Measurements from ENCODE around the gene NLRC5.

Gene NLRC5

GRCh38 chr16:56974549-56975300, 14.6 kb upstream of the NLRC5 start:
- no peak overlapping the region for H3K27ac ChIP-seq (ENCODE audit: low read depth, low read length, severe bottlenecking)
- H3K9me3 ChIP-seq (ENCODE audit: control insufficient read depth, low read length), result no peaks in the 10 kb centered on the region
- H3K4me1 ChIP-seq (ENCODE audit: control insufficient read depth, insufficient read depth, low read length, poor library complexity, severe bottlenecking), result no peaks in the 10 kb centered on the region
- no peaks in the 10 kb centered on the region for H3K36me3 ChIP-seq (ENCODE audit: control insufficient read depth, insufficient read depth, low read length)
- no peak overlapping the region for H3K4me3 ChIP-seq (ENCODE audit: extremely low read depth, insufficient read depth, low read length, poor library complexity, severe bottlenecking)
- 86 to 96% methylated on average over 5 to 7 of the region's 9 CpGs for WGBS, 2 experiments (ENCODE audit: insufficient coverage in 2 of 2)

GRCh38 chr16:56975714-56976113, 13.6 kb upstream of the NLRC5 start:
- Histone ChIP-seq H3K27ac (ENCODE audit: low read depth, low read length, severe bottlenecking) (no peak overlapping the region), H3K36me3 (ENCODE audit: control insufficient read depth, insufficient read depth, low read length) (no peaks in the 10 kb centered on the region), H3K9me3 (ENCODE audit: control insufficient read depth, low read length) (no peaks in the 10 kb centered on the region), H3K4me3 (ENCODE audit: extremely low read depth, insufficient read depth, low read length, poor library complexity, severe bottlenecking) (no peak overlapping the region), H3K4me1 (ENCODE audit: control insufficient read depth, insufficient read depth, low read length, poor library complexity, severe bottlenecking) (no peaks in the 10 kb centered on the region)
- WGBS, 2 experiments (ENCODE audit: insufficient coverage in 2 of 2), result 94 to 97% methylated on average over 10 of the region's 10 CpGs

- no peak overlapping the region for H3K27ac ChIP-seq (ENCODE audit: low read depth, low read length, severe bottlenecking)
- no peak overlapping the region for H3K4me3 ChIP-seq (ENCODE audit: extremely low read depth, insufficient read depth, low read length, poor library complexity, severe bottlenecking)
- no peaks in the 10 kb centered on the region for H3K9me3 ChIP-seq (ENCODE audit: control insufficient read depth, low read length)
- 84 to 89% methylated on average over 6 of the region's 6 CpGs for WGBS, 2 experiments (ENCODE audit: insufficient coverage in 2 of 2)
- H3K4me1 ChIP-seq (ENCODE audit: control insufficient read depth, insufficient read depth, low read length, poor library complexity, severe bottlenecking), result no peaks in the 10 kb centered on the region
- no peaks in the 10 kb centered on the region for H3K36me3 ChIP-seq (ENCODE audit: control insufficient read depth, insufficient read depth, low read length)
These were observed 12.1 kb upstream of the NLRC5 start for GRCh38 chr16:56977216-56977615.

GRCh38 chr16:56977823-56978430, 11.4 kb upstream of the NLRC5 start:
- WGBS, 2 experiments (ENCODE audit: insufficient coverage in 2 of 2), result 86 to 95% methylated on average over 7 of the region's 11 CpGs
- H3K9me3 ChIP-seq (ENCODE audit: control insufficient read depth, low read length), result no peaks in the 10 kb centered on the region
- H3K27ac ChIP-seq (ENCODE audit: low read depth, low read length, severe bottlenecking), result no peak overlapping the region
- no peaks in the 10 kb centered on the region for H3K36me3 ChIP-seq (ENCODE audit: control insufficient read depth, insufficient read depth, low read length)
- no peaks in the 10 kb centered on the region for H3K4me1 ChIP-seq (ENCODE audit: control insufficient read depth, insufficient read depth, low read length, poor library complexity, severe bottlenecking)
- no peak overlapping the region for H3K4me3 ChIP-seq (ENCODE audit: extremely low read depth, insufficient read depth, low read length, poor library complexity, severe bottlenecking)

- Histone ChIP-seq H3K4me1 (ENCODE audit: control insufficient read depth, insufficient read depth, low read length, poor library complexity, severe bottlenecking) (no peaks in the 10 kb centered on the region), H3K4me3 (ENCODE audit: extremely low read depth, insufficient read depth, low read length, poor library complexity, severe bottlenecking) (no peak overlapping the region), H3K36me3 (ENCODE audit: control insufficient read depth, insufficient read depth, low read length) (no peaks in the 10 kb centered on the region), H3K27ac (ENCODE audit: low read depth, low read length, severe bottlenecking) (no peak overlapping the region), H3K9me3 (ENCODE audit: control insufficient read depth, low read length) (no peaks in the 10 kb centered on the region)
- WGBS, 2 experiments (ENCODE audit: insufficient coverage in 2 of 2), result 95 to 96% methylated on average over 3 of the region's 4 CpGs
These were observed 9.2 kb upstream of the NLRC5 start for GRCh38 chr16:56980201-56980535.

- H3K9me3 ChIP-seq (ENCODE audit: control insufficient read depth, low read length), result no peaks in the 10 kb centered on the region
- 82 to 83% methylated on average over 14 of the region's 16 CpGs for WGBS, 2 experiments (ENCODE audit: insufficient coverage in 2 of 2)
- H3K4me3 ChIP-seq (ENCODE audit: extremely low read depth, insufficient read depth, low read length, poor library complexity, severe bottlenecking), result no peak overlapping the region
- H3K27ac ChIP-seq (ENCODE audit: low read depth, low read length, severe bottlenecking), result no peak overlapping the region
- H3K36me3 ChIP-seq (ENCODE audit: control insufficient read depth, insufficient read depth, low read length), result no peaks in the 10 kb centered on the region
- no peaks in the 10 kb centered on the region for H3K4me1 ChIP-seq (ENCODE audit: control insufficient read depth, insufficient read depth, low read length, poor library complexity, severe bottlenecking)
These were observed 8.3 kb upstream of the NLRC5 start for GRCh38 chr16:56980792-56981724.

GRCh38 chr16:56981729-56982271, 7.6 kb upstream of the NLRC5 start:
- Histone ChIP-seq H3K9me3 (ENCODE audit: control insufficient read depth, low read length) (no peaks in the 10 kb centered on the region), H3K27ac (ENCODE audit: low read depth, low read length, severe bottlenecking) (no peak overlapping the region), H3K36me3 (ENCODE audit: control insufficient read depth, insufficient read depth, low read length) (no peaks in the 10 kb centered on the region), H3K4me3 (ENCODE audit: extremely low read depth, insufficient read depth, low read length, poor library complexity, severe bottlenecking) (no peak overlapping the region), H3K4me1 (ENCODE audit: control insufficient read depth, insufficient read depth, low read length, poor library complexity, severe bottlenecking) (no peaks in the 10 kb centered on the region)
- WGBS, 2 experiments (ENCODE audit: insufficient coverage in 2 of 2), result 88 to 95% methylated on average over 10 to 12 of the region's 12 CpGs

GRCh38 chr16:56982695-56983094, 6.7 kb upstream of the NLRC5 start:
- no peaks in the 10 kb centered on the region for H3K9me3 ChIP-seq (ENCODE audit: control insufficient read depth, low read length)
- no peak overlapping the region for H3K27ac ChIP-seq (ENCODE audit: low read depth, low read length, severe bottlenecking)
- H3K4me1 ChIP-seq (ENCODE audit: control insufficient read depth, insufficient read depth, low read length, poor library complexity, severe bottlenecking), result no peaks in the 10 kb centered on the region
- no peaks in the 10 kb centered on the region for H3K36me3 ChIP-seq (ENCODE audit: control insufficient read depth, insufficient read depth, low read length)
- WGBS, 2 experiments (ENCODE audit: insufficient coverage in 2 of 2), result 40 to 100% methylated on average over 1 of the region's 2 CpGs
- no peak overlapping the region for H3K4me3 ChIP-seq (ENCODE audit: extremely low read depth, insufficient read depth, low read length, poor library complexity, severe bottlenecking)

GRCh38 chr16:56983211-56983751, 6.1 kb upstream of the NLRC5 start:
- Histone ChIP-seq H3K27ac (ENCODE audit: low read depth, low read length, severe bottlenecking) (no peak overlapping the region), H3K4me1 (ENCODE audit: control insufficient read depth, insufficient read depth, low read length, poor library complexity, severe bottlenecking) (no peaks in the 10 kb centered on the region), H3K9me3 (ENCODE audit: control insufficient read depth, low read length) (no peaks in the 10 kb centered on the region), H3K36me3 (ENCODE audit: control insufficient read depth, insufficient read depth, low read length) (no peaks in the 10 kb centered on the region), H3K4me3 (ENCODE audit: extremely low read depth, insufficient read depth, low read length, poor library complexity, severe bottlenecking) (no peak overlapping the region)
- WGBS, 2 experiments (ENCODE audit: insufficient coverage in 2 of 2), result 72 to 93% methylated on average over 6 to 7 of the region's 9 CpGs

GRCh38 chr16:56984639-56985038, 4.7 kb upstream of the NLRC5 start:
- Histone ChIP-seq H3K9me3 (ENCODE audit: control insufficient read depth, low read length) (no peaks in the 10 kb centered on the region), H3K4me3 (ENCODE audit: extremely low read depth, insufficient read depth, low read length, poor library complexity, severe bottlenecking) (no peak overlapping the region), H3K36me3 (ENCODE audit: control insufficient read depth, insufficient read depth, low read length) (no peaks in the 10 kb centered on the region), H3K4me1 (ENCODE audit: control insufficient read depth, insufficient read depth, low read length, poor library complexity, severe bottlenecking) (no peaks in the 10 kb centered on the region), H3K27ac (ENCODE audit: low read depth, low read length, severe bottlenecking) (no peak overlapping the region)
- WGBS, 2 experiments (ENCODE audit: insufficient coverage in 2 of 2), result 92 to 94% methylated on average over 6 of the region's 6 CpGs
